OCI-M1 (cell line): ENCODE data around the gene DTNBP1.

Experiments used
- DNase-seq: peaks from one replicate; lab custom pipeline; 2025; lab: John Stamatoyannopoulos, UW

The DTNBP1 gene, protein sequence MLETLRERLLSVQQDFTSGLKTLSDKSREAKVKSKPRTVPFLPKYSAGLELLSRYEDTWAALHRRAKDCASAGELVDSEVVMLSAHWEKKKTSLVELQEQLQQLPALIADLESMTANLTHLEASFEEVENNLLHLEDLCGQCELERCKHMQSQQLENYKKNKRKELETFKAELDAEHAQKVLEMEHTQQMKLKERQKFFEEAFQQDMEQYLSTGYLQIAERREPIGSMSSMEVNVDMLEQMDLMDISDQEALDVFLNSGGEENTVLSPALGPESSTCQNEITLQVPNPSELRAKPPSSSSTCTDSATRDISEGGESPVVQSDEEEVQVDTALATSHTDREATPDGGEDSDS

DNA sequence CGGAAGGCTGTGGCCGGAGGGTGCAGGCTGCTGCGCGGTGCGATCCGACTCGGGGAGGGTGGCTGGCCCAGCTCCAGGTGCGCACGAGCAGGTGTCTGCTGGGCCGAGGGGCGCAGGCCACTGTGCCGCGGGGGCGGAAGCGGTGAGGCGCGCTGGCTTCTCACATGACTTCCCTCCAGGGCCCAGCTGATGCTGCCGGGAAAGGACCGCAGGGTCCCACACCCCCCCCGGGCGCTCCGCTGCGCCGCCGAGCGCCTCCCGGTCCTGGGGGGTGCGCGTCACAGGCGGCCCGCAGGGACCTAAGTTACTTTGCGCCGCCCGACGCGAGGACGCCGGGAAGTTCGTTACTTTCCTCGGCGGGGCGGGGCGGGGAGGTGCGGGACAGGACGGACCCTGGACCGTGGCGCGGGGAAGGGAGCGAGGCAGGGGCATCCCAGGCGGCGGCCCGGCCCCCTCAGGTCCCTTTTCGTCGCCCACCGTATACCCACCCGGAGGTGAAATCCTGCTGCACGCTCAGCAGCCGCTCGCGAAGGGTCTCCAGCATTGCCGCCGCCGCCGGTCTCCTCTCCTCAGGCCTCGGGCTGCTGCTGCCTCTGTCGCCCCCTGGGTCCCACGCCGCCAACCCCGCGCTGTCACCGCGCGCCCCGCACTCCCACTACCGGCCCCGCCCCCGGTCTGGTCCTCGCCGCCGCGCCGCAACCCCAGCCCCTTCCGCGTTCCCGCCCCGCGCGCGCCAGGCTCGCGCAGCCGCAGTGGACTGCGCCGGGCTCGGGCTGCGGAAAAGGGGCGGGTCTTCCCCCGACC, at the start of gene DTNBP1:
Gene DTNBP1 (minus strand): TSS at position 703 of the 804 bp plus-strand sequence. CDS start 159 bp downstream, at position 544.
- peak; percentile 90 for DNase-seq

DNA sequence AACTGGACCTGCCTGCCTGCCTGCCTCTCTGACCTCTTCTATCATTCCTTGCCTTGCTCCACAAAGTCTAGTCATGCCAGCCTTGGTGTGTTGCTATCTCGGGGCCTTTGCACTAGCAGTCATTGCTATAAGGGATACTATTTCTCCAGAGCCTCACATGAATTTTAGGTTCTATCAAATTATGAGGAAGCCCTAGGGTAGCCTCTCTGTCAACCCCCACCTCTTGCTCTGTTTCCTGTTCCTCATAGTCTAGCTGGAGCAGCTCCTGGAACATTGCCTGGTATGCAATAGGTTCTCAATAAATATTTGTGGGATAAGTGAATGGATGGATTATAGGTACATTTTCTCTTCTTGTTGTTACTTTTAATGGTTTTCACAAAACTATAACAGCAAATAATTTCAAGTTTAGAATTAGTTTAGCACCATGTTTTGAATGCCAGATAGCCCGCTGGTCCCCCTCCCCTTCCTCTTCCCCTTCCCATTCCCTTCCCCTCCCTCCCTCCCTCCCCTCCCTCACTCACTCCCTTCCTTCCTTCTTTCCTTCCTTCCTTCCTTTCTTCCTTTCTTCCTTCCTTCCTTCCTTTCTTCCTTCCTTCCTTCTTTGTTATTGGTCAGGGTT, 46.9 kb upstream of the DTNBP1 start:
- DNase-seq: no peak

DNA sequence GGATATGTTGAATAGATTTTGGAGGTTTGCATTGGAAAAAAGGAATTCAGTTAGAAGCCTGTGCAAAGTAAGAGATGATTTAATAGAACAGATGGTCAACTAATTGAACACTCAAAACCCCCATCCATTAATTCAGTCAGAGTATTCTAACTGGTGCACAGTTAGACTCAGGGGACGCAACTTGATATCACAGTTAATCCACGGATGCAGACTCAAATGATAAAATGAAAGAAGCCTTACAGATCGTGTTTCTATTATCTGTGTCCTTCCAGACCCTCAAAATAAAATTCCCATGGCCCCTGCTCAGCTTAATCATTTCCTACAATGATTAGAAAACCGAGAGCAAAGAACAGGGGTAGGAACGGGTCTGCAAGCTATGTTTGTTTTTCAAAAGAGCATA, 45.4 kb upstream of the DTNBP1 start:
- DNase-seq: no peak

DNA sequence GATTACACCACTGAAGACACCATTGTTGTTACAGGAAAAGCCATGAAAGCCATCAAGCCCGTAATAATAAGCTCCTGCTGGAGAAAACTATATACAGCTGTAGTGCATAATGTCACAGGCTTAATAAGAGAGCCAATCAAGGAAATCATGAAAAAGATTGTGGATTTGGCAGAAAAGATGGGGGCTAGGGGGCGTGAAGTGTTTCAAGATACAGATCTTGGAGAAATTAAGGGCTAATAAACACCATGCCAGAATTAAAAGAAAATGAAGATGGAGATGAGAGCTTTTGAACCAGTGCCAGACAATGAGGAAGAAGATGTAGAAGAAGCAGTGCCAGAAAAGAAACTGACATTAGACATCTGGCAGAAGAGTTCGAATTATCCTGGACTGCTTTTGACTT, 43.2 kb upstream of the DTNBP1 start:
- no peak for DNase-seq

DNA sequence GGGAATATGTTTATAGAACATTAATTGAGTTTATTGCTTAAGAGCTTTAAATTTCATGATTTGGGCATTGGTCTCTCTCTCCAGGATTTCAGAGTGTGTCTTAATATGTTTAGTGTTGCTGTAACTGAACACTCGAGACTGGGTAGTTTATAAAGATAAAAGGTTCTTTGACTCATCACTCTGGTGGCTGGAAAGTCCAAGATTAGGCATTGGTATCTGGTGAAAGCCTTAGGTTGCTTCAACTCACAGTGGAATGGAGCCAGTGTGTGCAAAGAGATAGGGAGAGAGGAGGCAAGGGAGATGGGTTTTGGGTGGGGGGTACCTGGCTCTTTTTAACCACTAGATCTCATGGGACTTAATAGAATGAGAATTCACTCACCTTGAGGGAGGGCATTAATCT, 35.6 kb upstream of the DTNBP1 start:
- DNase-seq: peak; percentile 24

DNA sequence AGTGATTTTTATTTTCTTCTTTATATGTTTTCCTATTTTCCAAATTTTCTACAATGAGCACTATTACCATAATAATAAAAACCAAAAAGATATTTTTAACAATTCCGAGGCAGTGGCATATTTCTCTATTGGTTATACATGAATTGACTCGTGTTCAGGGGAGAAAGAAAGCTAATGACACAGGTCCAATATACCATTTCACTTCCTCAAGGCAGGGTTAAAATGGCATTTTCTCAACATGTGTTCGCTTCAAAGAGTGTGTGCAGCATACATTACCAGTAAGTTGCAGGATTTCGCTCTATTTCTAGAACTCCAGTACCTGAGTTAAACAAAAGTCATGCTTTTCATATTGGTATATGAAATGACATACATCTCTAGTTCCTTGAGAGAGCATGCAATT, 35.1 kb upstream of the DTNBP1 start:
- DNase-seq: no peak

DNA sequence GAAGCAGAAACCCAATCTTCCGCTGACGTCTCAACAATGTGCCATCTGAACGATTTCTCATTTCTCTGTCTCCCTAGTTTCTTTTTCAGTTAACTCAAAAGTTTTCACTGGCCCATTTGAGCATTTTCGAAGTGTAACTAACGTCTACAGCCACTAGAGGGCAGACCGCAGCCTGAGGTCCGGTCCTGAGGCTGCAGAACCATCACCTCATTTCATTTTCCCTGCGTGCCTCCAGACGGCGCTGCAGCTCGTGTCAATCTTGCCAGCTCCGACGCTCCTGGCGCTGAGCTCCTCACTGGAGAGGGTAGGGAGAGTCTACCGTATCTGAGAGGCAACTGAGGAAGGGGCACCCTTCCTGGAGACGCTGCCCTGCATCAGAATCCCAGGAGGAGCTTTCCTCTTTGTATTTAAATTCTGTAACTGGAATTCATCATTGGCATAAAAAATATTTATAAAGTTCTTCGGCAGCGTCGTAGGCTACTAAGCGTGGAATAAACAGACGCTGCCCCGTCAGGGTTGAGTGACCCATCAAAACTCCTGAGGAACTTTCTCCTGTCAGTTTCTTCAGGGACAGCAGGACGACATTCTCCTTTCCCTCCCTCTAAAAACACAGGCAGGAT, 28.5 kb upstream of the DTNBP1 start:
- peak; percentile 96 for DNase-seq

DNA sequence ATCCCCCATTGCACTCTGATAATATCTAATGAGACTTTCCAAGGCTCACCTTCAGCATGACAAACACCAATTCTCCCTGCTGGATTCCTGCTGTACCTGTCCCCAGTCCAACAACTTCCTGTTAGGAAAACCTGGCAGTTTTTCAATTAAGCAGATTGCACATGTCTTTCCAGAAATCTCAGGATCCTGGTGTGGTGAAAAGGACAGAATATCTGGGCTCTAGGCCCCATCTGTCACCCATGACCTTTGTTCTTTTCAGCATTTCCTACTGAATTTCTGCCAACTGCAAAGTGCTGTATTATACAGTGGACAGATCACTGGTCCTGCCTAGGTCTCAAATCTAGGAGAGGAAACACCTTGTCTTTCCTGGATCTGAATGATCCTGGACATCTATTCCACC, 27.7 kb upstream of the DTNBP1 start:
- DNase-seq: no peak

DNA sequence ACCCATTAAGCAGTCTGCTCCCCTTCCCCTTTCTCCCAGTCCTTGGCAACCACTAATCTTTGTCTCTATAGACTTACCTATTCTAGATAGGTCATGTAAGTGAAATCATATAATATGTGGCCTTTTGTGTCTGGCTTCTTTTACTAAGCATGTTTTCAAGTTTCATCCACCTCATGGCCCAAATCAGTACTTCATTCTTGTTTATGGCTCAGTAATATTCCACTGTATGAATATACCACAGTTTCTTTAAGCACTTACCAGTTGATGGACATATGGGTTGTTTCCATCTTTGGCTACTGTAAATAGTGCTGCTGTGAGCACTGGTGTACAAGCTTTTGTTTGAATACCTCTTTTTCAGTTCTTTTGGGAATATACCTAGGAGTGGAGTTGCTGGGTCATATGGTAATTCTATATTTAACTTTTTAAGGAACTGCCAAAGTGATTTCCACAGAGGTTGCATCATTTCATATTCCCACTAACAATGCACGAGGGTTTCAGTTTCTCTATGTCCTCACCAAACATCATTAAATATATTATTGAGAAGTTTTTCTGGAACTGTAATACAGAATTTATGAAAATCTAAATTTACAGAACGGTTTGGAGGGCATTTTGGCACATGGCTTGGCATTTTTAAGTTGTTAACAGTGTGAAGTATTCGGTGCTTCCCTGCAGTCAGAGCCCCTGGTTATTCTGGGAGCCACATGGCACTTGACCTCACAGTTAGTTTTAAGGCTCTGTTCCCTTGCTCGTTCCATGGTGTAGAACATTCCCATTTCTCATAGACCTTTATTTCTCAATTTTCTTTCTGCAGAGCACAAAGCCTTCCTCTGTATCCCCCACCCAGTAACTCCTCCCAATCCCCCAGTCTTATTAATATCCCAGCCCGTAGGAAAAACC, 27.0 kb upstream of the DTNBP1 start:
- no peak for DNase-seq

DNA sequence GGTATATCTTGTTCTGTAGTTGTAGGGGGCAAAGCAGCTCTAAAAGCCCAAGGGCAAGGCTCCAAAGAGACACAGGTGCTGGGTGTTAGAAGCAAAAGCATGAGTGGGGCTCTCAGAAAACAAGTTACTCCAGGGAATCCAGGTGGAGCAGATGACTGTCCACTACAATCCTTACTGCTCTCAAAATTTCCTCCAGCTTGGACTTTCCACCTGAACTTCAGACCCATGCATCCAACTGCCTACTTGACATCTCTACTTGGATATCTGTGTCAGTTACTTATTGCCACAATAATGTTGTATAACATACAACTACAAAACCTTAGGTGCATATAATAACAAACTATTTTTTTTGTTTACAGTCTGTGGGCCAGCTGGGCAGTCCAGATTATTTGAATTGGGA, 22.8 kb upstream of the DTNBP1 start:
- no peak for DNase-seq

DNA sequence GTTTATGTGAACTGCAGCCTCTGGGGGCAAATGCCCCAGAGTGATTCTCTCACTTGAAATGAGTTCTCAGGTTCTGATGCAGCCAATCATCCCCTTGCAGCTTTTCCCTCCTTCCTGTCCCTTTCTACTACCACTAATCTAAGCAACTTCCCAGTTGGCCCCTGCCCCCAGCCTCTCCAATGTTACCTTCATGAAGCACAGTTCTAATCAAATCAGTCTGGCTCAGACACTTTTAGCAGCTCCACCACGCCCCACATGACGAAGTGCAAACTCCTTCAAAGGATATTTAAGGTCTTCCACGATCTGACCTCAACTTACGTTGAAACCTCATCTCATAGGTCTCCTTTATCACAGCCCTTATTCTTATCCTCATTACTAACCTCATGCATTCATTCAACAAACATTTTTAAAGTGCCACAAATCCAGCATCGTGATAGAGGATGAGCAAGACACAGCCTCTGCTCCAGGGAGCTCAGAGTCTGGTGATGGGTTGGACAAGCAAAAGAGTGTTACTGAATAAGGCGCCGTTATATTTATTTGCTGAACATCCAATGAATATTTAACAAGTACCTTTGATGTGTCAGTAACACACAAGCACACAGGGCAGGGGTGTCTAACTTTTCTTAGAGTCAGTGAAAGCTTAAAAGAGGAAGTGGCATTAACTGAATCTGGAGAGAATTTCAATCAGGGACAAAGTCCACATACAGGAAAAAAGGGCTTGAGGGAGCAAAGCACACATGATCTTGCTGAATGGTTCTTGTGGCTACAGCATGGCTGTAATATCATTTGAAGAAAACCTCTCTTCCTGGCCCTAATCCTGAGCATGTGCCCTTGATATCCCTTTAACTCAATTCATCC, 20.4 kb upstream of the DTNBP1 start:
- peak; percentile 84 for DNase-seq

DNA sequence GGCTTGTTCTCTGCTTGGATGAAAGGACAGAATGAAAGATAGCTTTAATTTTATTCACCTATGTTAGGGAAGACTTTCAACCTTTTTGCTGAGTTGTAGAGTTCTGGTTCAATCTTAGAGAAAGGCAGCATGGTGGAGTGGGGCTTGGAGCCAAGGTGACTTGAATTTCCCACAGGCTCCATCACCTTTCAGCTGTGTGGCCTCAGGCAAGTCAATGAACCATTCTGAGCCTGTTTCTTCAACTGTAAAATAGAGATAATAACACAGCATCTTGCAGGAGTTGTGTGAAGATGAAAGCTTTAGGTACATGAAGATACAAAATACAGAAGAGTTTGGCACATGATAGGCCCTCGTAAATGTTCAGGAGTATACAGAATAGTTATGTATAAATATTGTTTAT, 19.1 kb upstream of the DTNBP1 start:
- DNase-seq: no peak

DNA sequence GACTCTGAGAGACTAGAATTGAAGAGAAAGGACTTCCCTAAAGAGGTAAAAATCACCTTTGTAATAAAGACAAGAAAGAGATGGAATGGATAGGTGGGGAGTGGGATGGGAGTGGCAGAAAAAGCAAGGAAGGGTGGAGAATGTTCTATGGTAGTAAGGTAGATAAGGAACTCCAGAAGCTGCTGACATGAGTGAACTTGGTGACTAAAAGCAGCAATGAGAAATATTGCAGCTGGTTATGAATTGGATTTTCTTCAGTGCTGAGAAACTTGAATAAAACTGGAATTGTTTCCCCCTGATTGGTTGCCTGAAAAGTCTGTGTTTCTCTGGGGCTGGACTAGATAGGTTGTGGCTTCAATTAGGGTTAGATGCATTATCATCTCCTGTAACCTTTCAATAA, 15.7 kb upstream of the DTNBP1 start:
- no peak for DNase-seq

DNA sequence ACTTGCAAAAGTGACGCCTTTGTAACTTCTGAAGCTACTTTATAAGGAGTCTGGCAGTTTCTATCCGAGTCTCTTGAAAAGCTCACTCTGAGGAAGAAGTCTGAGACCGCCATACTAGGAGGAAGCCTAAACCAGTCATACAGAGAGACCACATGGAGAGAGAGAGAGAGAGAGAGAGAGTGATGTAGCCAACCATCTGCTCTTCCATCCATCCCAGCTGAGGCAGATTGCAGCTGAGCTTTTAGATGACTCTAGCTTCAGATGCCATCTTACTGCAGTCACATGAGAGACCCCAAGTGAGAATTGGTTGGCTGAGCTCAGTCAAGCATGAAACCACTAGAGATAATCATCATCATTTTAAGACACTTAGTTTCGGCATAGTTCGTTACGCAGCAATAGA, 15.0 kb upstream of the DTNBP1 start:
- peak; percentile 39 for DNase-seq

DNA sequence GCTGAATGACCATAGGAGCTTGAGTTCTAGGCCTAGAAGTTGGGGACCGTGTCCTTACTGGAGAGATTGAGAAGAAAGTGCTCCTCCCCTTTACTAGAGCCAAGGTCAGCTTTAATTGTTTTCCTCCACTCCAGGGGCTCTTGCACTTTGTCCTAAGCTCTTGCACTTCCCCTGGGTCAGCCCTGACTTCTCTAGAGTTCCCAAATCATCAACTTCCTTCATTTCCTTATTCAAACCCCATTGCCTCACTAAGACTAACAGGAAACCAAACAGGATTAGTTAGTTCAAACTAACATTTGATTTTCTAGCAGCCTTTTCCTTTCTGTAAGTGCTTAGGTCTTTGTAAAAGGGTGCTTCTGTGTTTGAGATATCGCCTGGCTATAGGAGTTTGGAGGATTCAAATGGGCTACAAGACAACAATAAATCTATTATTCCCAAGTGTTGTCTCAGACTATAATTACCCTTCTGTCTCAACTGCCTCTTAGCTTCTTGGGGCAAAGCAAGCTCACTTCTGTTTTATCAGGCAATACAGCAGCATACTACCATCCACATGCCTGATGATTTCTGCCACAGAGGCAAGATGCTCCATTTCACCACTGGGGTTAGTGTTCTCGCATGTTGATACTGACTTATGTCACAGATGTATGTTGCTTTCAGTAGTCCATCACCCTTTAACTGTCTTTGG, 12.8 kb upstream of the DTNBP1 start:
- DNase-seq: no peak

DNA sequence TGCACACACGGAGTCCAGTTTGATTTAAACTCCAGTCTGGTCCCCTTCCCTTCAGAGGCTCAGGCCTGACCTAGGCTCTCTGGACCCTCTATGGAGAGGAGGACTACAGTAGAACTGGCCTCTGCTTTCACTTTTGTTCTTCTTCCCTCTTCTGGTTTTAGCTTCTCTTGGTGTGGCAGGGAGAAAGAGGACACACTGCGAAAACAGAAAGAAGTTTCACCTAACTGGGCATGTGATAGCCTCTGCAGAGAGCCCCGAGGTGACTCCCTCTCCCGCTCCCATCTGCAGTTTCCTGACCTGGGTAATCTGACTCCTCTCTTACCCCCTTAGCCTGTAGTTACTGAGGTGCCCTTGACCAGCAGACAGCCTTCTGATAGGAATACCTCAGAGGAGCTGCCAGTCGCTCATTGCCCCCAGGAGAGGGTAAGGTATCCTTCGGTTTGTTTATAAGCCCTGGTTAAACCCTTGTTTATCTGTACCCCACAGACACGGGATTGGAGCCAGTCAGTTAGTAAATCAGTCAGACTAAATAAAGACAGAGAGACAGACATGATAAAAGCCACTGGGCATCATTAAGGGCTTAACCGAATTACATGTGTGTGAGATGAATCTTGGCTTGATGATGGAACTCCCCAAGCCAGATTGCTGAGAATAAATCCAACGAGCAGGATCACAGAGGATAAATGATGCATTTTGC, 12.0 kb upstream of the DTNBP1 start:
- peak; percentile 71 for DNase-seq

DNA sequence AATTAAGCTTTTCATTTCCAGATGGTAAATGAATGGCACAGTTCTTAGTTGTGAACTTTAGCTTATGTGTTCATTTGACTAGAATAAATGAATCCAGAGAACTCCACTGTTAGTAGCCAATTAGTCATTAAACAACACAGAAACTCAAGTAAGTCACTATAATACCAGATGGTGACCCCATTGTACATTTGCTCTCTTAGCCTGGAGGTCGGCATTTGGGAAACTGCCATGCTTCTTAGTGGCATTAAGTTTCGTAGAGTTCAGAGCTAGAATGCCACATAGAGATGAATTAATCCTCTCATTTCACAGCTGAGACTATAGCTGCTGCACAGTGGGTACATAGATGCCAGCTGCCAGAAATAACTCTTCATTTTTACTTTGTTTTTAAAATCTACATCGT, 10.8 kb upstream of the DTNBP1 start:
- DNase-seq: no peak

DNA sequence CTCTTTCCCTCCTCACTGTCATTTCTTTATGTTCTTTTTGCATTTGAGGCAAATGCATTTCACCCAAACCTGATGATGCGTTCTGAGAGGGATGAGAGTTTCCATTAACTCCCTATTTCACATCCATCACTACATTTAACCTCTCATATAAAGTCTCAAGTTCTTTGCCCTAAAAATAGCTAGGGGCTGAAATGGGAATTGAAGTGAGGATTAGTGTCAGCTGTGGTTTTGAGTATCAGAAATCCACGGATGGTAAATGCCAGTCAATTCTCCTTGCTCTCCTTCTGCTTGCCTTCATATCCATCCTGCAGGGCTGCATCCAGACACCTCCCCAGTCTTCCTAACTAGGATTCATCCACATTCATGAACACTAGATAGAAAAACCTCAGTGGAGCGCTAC, 10.0 kb upstream of the DTNBP1 start:
- no peak for DNase-seq

DNA sequence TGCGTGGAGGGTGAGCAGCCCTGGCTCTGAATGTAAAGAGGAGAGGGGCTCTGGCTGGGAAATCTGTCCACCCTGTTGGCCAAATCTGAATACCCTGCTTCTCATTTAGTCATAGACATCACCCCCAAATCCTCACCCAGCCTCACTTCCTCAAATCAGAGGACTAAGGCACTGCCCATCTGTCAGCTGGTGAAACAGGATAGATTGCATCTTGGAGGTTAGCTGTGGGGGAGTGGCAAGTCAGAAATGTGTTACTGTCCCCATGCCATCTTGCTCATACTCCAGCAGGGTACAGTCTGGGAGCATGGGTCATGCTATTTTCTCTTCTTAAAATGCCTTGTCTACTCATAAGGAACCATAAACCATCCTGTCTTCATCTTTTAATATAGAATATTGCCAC, 9.5 kb upstream of the DTNBP1 start:
- DNase-seq: peak; percentile 64
